GM18520 (cell line): ENCODE results near the gene FOSL2.

Source experiments
- ATAC-seq: cut with Tn5 transposase; IDR thresholded peaks from one replicate; pipeline ENCODE4 v1.9.1; 2021; ENCODE audit not compliant: unreplicated experiment

FOSL2 gene

GRCh38 chr2:28408764-28409599, 16.3 kb downstream of the FOSL2 start:
- no peak for ATAC-seq

DNA sequence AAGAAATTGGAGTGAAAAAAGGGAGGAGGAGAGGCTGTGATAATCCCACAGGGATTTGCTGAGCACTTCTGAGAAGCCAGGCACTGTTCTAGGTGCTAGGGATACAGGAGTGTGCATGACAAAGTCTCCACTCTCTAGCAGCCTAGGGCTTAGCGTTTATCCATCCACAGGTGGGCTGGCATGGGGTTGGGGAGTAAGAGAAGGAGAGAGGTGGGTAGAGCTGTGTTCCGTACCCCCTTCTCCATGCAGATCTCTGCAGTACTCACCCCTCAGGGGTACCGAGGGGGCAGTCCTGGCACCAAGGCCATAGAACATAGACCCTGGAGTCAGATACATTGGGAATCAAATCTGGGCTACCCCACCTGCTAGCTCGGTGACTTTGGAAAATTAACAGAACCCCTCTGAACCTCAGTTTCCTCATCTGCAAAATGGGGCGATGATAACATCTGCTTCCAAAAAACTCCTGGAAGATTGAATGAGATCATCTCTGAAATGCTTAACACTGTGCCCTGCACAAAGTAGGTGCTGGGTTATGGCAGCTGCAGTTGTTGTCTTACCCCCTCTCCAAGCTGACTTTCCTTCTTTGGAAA, 18.6 kb downstream of the FOSL2 start:
- ATAC-seq = no peak

- ATAC-seq = no peak
Measured at GRCh38 chr2:28411956-28412609, 19.4 kb downstream of the FOSL2 start.

- no peak for ATAC-seq
Measured at GRCh38 chr2:28412625-28413151, 20.0 kb downstream of the FOSL2 start.

GRCh38 chr2:28413152-28413898, 20.7 kb downstream of the FOSL2 start:
- ATAC-seq = no peak

- ATAC-seq = no peak
Measured at GRCh38 chr2:28413899-28414295, 21.2 kb downstream of the FOSL2 start.

DNA sequence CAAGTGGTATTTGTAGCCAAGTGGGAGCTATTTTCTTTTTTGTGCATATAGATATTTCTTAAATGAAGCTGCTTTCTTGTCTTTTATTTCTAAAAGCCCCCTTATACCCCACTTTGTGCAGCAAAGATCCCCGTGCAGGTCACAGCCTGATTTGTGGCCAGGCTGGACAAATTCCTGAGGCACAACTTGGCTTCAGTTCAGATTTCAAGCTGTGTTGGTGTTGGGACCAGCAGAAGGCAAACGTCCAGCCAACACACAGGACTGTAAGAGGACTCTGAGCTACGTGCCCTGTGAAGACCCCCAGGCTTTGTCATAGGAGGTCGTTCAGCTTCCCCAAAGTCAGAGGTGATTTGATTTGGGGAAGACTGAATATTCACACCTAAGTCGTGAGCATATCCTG, 21.9 kb downstream of the FOSL2 start:
- ATAC-seq = no peak

GRCh38 chr2:28415010-28415409, 22.4 kb downstream of the FOSL2 start:
- no peak for ATAC-seq

GRCh38 chr2:28415715-28416114, 23.1 kb downstream of the FOSL2 start:
- ATAC-seq = no peak

- ATAC-seq = no peak
Measured at GRCh38 chr2:28419003-28419402, 26.3 kb downstream of the FOSL2 start.

- ATAC-seq = no peak
Measured at GRCh38 chr2:28419443-28420270, 27.0 kb downstream of the FOSL2 start.

- no peak for ATAC-seq
Measured at GRCh38 chr2:28420722-28421121, 28.1 kb downstream of the FOSL2 start.

DNA sequence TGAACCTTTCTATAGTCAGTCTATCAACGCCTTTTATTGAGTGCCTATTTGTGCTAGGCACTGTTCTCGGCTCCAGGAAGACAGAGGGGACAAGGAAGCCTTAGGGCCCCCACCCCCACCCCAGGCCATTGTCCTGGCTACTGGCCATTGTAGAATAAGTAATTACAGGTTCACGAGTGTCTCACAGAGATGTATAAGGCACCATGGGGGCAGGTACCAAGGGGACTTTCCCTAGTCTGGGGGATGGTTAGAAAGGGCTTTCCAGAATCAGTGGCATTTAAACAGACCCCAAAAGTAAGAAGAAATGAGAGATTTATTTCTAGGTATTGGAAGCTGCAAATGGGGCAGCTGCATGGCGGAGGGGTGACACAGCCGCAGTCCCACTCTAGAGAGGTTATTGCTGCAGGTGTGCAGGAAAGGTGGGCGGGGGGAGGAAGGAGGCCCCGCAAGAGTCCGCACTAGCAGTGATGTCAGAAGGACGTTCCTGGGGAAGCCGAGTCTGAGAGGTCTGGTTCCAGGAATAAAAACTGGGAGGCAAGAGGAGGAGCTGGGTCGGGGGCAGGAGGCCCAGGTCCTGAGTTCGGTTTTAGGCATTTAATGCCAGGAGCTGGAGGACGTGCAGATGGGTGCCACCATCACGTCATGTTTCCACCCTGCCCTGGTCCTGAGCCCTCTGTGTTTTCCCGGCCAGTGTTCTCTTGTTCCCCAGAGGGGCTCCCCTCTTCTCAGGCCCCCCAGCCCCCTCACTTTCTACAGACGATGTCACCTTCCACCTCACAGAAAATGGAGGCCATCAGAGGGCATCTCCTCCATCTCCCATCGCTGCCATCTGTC, 30.5 kb downstream of the FOSL2 start:
- ATAC-seq = no peak

GRCh38 chr2:28423856-28424605, 31.4 kb downstream of the FOSL2 start:
- ATAC-seq = no peak

GRCh38 chr2:28424799-28425463, 32.3 kb downstream of the FOSL2 start:
- no peak for ATAC-seq

- ATAC-seq = no peak
Measured at GRCh38 chr2:28425464-28425835, 32.8 kb downstream of the FOSL2 start.

- no peak for ATAC-seq
Measured at GRCh38 chr2:28427741-28428415, 35.2 kb downstream of the FOSL2 start.

DNA sequence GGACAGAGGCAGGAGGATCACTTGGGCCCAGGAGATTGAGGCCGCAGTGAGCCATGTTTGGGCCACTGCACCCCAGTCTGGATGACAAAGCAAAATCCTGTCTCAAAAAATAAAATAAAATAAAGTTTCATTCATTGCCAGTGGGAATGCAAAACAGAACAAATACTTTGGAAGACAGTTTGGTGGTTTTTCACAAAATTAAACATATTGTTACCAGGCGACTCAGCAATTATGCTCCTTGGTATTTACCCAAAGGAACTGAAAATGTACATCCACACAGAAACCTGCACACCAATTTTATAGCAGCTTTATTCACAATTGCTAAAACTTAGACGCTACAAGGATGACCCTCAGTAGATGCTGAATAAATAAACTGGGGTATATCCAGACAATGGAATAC, 35.8 kb downstream of the FOSL2 start:
- ATAC-seq = no peak
